GM21367 (cell line): ENCODE data around the gene ITGAD.
"Not testable (repeated sequence)": the region's sequence is repeated elsewhere in the genome, so short reads cannot be mapped to it uniquely, and the experiment has no call there.

Experiments used
- ATAC-seq: cut with Tn5 transposase; IDR thresholded peaks from one replicate; pipeline ENCODE4 v1.9.1; 2021; ENCODE audit not compliant: unreplicated experiment

Gene ITGAD

DNA sequence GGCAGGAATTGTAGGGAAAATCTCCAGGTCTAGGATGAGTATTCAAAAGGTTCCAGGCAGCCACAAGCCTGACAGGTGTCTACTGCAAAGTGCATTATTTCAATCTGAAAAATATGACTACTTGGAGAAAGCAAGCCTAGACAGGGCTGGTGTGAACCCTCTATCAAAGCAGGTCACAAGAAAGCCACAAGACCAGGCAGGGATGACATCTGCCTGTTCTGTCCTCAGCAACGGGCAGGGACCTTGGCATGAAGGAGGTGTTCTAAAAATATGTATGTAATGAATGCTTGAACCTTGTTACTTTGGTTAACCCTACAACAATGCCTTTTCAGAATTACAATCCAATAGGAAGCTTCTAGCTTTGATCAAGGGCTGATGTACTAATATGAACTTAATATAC lies 36.2 kb downstream of the ITGAD start:
- no peak for ATAC-seq

DNA sequence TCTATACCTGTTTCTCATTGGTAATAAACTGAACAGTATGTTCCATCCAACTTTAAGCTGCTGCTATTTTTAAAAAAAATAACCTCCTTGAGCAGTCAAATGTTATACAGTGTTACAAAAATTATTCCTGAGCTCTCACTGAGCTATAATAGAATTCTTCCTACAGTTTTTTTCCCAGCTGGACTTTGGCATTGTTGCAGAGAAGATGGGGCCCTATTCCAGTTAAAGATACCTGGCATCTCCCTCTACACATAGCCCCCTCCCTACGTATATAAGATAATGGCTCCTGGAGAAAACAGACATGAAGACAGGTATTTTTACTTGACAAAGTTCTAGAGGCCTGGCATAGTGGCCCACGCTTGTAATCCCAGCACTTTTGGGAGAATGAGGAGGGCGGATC lies 36.7 kb downstream of the ITGAD start:
- no peak for ATAC-seq

DNA sequence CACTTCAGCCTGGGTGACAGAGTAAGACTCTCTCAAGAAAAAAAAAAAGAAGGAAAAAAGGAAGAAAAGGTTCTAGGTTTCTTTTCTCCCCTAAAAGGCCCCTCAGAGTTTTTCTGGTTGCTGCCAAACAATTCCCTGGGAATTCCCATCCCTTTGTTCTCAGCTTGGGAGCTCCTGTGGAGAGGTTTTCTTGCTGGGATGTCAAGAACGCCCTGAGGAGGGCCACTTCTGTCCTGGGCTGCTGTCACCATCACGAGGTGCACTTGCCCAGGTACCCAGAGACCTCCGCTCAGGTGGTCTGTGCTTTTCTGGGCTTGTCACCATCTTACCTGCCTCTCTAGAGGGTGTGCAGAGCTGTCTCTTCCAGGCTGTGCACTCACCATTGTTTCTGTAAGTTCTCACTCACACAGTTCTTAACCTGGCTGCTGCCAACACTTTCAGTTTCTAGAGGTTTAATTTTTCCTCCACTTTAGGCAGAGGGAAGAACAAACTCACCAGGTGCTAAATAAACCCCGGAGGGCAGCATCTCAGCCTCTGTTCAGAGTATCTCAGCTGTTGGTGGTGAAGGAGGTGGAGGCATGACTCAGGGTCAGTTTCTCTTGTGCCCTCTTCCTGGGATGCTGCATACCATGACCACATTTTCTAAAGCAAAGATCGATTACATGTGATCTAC lies 37.4 kb downstream of the ITGAD start:
- ATAC-seq: no peak

GRCh38 chr16:31435341-31436220 lies 42.4 kb downstream of the ITGAD start:
- no peak for ATAC-seq

- ATAC-seq: no peak
Observed at GRCh38 chr16:31436221-31437045, 43.3 kb downstream of the ITGAD start.

DNA sequence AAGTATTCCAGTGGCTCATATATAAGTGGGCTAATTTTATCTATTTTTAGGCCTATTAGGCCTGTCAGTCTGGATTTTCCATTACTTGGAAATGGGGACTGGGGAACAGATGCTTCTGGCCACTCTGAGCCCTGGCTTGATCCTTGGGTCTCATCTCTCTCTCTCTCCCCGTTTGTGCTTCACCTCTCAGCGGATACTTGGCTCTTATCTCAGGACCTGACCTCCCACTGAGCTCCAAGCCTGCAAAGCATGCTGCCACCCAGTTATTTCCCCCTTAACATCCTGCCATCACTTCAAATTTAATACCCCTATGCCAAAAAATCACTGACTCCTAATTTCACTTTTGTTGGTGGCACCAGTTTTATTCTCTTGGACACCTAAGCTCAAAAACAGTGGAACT lies 45.3 kb downstream of the ITGAD start:
- ATAC-seq: no peak

- ATAC-seq: not testable (repeated sequence)
Observed at GRCh38 chr16:31439023-31439422, 45.9 kb downstream of the ITGAD start.

DNA sequence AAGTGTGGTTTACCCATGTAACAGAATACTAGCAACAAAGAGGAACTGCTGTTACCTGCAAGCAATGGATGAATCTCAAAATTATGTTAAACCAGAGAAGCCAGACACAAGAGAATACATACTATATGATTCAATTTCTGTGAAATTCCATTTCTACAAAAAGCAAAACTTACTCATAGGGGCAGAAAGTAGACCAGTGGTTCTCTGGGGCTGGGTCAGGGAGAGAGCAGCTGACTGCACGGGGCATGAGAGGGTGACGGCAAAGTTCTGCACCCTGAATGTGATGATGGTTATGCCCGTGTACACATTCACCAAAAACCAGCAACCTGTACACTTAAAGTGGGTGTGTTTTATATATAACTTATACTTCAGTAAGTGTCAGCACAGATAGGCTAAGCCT lies 46.4 kb downstream of the ITGAD start:
- ATAC-seq: no peak

DNA sequence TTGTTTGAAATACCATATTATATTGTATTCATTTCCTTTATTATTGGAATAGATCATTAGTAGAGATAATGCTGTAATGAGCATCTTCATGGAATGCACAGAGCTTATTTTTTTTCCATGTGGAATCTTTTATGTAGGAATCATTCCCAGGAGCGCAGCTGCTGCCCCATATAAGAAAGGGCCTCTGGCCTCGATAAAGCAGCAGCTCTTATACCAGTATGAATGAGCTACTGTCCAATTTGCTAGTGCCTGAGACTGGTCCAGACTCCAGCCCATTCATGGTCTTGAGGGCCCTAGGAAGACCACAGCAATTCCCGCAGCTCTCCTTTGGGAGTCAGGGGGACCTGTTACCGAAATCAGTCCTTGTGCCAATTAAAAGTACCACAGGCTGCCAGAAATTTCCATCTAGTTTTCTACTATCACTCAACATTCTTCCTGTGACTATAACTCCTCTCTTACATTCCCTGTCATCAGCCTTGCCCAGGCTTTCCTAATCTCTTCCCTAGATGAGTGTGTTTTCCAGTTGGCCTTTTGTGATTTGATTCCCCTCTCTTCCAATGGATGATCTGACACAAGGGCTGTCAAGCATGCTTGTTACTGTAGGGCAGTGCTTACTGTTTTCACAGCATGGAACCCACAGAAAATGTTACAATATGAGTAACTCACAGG lies 47.5 kb downstream of the ITGAD start:
- ATAC-seq: no peak

GRCh38 chr16:31441956-31442355 lies 48.8 kb downstream of the ITGAD start:
- ATAC-seq: no peak

GRCh38 chr16:31445931-31446330 lies 52.8 kb downstream of the ITGAD start:
- ATAC-seq: not testable (repeated sequence)

GRCh38 chr16:31451201-31451600 lies 58.1 kb downstream of the ITGAD start:
- ATAC-seq: no peak

- ATAC-seq: no peak
Observed at GRCh38 chr16:31451681-31452351, 58.7 kb downstream of the ITGAD start.

DNA sequence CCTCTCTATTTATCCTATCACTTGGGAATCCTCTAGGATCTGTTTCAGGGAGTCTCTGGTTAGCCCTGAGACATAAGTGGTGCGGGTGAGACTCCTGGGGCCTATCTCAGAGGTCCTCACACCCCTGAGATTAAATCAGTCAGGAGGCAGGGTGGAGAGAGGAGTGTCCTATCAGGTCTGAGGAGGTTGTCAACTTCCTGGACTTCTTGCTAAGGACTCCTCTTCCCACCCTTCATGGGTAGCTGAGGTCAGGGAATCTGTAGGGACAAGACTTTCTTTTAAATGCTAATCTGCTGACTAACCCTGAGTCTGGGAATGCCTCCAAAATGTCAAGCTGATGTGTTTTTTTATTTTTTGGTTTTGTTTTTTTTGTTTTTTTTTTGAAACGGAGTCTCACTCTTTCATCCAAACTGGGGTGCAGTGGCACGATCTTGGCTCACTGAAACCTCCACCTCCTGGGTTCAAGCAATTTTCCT lies 59.5 kb downstream of the ITGAD start:
- no peak for ATAC-seq

- no peak for ATAC-seq
Observed at GRCh38 chr16:31453255-31454204, 60.4 kb downstream of the ITGAD start.

GRCh38 chr16:31455601-31456314 lies 62.6 kb downstream of the ITGAD start:
- no peak for ATAC-seq

DNA sequence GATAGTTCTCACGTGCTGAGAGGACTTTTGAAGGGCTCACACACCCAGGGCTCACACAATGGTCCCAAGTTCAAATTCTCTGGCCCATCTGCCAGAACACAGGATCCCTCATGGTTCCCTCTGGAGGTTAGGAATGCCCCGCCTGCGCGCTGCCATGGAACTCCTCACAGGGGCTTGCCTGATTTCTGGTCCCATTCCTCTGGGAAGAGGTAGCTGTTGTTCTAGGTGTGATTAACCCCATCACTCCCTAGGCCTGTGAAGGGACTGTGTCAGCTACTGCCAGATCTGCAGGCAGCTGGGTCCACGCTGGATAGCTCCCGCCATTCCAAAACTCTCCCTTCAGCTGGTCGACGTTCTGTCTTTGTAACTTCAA lies 63.8 kb downstream of the ITGAD start:
- ATAC-seq: no peak

DNA sequence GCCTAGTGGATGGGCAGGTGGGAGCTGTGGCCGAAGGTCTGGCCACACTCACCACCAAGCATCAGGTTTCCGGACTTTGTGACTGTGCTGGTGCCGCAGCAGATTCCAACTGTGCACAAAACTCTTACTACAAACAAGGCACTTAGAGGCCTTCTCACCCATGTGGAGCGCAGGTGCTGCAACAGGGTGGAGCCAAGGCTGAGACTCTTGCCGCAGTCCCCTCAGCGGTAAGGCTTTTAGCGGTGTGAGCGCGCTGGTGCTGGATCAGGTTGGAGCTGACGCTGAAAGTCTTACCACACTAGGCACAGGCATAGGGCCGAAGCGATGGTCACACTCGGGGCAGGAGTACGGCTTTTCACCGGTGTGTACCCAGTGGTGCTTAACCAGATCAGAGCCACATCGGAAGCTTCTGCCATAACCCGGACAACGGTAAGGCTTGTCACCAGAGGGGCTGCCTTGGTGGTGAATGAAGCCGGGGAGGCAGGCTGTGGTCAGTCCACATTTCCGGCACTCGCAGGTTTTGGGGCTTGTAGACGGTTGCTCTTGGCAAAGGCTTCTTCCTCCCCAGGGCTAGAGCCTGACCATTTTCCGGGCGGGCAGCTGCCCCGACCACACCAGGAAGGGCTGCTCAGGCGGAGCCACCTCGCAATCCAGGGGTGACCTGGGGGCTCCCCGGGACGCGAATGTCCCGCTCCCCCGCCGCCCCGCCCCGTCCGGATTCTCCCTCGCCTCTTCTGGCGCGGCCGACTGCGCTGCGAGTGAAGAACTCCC lies 65.1 kb downstream of the ITGAD start:
- peak; percentile 8 for ATAC-seq
